Measurements from ENCODE around the gene CFAP91. TPM values are rescaled to one million over a fixed set of nuclear protein-coding genes. Genes with fewer than 3 reads are reported as not detected.
A peak's percentile ranks its signal among the peaks of the same experiment; 100 is the strongest.

The CFAP91 gene
- not detected in 2 replicates for total RNA-seq (2022)
- percentile 17 among the genes with signal in this experiment for Bru-seq, nascent RNA
- BruChase-seq, experiment 1, labeled RNA remaining after a 6-hour chase, result percentile 26 among the genes with signal in this experiment
- not detected for BruChase-seq, experiment 2, labeled RNA remaining after a 2-hour chase
- long read RNA-seq, result 0 reads

- Mint-ChIP-seq H3K4me3 (ENCODE audit: unreplicated experiment) (peak within 1 kb of the TSS; percentile 73), H3K36me3 (ENCODE audit: insufficient read depth, unreplicated experiment) (no peaks in the 10 kb centered on the region), H3K27me3 (ENCODE audit: insufficient read depth, unreplicated experiment) (no peaks in the 10 kb centered on the region), H3K27ac (ENCODE audit: low read depth, unreplicated experiment) (no peak within 1 kb of the TSS), H3K9me3 (ENCODE audit: unreplicated experiment) (no peaks in the 10 kb centered on the region), H3K4me1 (ENCODE audit: insufficient read depth, unreplicated experiment) (peaks cover 7% of the 10 kb centered on the region)
- CTCF ChIA-PET, result no interaction called here
- POLR2A ChIA-PET, result interaction anchor here (0.6 kb wide), 1 partner anchor 469 kb away, joined by 3 read pairs; no protein-coding TSS in a partner anchor
- DNase-seq (ENCODE audit: unreplicated experiment), result peak; percentile 87
- no TSS peak for BruUV-seq (replicated peaks)
- TF ChIP-seq, protein P1, sequence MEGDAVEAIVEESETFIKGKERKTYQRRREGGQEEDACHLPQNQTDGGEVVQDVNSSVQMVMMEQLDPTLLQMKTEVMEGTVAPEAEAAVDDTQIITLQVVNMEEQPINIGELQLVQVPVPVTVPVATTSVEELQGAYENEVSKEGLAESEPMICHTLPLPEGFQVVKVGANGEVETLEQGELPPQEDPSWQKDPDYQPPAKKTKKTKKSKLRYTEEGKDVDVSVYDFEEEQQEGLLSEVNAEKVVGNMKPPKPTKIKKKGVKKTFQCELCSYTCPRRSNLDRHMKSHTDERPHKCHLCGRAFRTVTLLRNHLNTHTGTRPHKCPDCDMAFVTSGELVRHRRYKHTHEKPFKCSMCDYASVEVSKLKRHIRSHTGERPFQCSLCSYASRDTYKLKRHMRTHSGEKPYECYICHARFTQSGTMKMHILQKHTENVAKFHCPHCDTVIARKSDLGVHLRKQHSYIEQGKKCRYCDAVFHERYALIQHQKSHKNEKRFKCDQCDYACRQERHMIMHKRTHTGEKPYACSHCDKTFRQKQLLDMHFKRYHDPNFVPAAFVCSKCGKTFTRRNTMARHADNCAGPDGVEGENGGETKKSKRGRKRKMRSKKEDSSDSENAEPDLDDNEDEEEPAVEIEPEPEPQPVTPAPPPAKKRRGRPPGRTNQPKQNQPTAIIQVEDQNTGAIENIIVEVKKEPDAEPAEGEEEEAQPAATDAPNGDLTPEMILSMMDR (IDR thresholded peaks at IDR 0.05; ENCODE audit: unreplicated experiment), result no peak
- intact Hi-C loops (cut with micrococcal nuclease), result no loop called here
These were observed at the start of gene CFAP91 for GRCh38 chr3:119702530-119703527. Gene CFAP91 (plus strand): TSS chr3:119703022. CDS start chr3:119703099, 77 bp downstream.

- intact Hi-C loops (cut with micrococcal nuclease), result no loop called here
- H3K9me3 Mint-ChIP-seq (ENCODE audit: unreplicated experiment), result no peaks in the 10 kb centered on the region
- DNase-seq (ENCODE audit: unreplicated experiment), result no peak
- peaks cover 5% of the 10 kb centered on the region for H3K4me1 Mint-ChIP-seq (ENCODE audit: insufficient read depth, unreplicated experiment)
- H3K27me3 Mint-ChIP-seq (ENCODE audit: insufficient read depth, unreplicated experiment), result no peaks in the 10 kb centered on the region
- no peak overlapping the region for H3K4me3 Mint-ChIP-seq (ENCODE audit: unreplicated experiment)
- POLR2A ChIA-PET, result no interaction called here
- CTCF ChIA-PET, result no interaction called here
- TF ChIP-seq, protein P1 (IDR thresholded peaks at IDR 0.05; ENCODE audit: unreplicated experiment), result no peak
- no TSS peak for BruUV-seq (replicated peaks)
- H3K27ac Mint-ChIP-seq (ENCODE audit: low read depth, unreplicated experiment), result no peak overlapping the region
- H3K36me3 Mint-ChIP-seq (ENCODE audit: insufficient read depth, unreplicated experiment), result no peaks in the 10 kb centered on the region
These were observed 48.9 kb upstream of the CFAP91 start for GRCh38 chr3:119653876-119654275.

DNA sequence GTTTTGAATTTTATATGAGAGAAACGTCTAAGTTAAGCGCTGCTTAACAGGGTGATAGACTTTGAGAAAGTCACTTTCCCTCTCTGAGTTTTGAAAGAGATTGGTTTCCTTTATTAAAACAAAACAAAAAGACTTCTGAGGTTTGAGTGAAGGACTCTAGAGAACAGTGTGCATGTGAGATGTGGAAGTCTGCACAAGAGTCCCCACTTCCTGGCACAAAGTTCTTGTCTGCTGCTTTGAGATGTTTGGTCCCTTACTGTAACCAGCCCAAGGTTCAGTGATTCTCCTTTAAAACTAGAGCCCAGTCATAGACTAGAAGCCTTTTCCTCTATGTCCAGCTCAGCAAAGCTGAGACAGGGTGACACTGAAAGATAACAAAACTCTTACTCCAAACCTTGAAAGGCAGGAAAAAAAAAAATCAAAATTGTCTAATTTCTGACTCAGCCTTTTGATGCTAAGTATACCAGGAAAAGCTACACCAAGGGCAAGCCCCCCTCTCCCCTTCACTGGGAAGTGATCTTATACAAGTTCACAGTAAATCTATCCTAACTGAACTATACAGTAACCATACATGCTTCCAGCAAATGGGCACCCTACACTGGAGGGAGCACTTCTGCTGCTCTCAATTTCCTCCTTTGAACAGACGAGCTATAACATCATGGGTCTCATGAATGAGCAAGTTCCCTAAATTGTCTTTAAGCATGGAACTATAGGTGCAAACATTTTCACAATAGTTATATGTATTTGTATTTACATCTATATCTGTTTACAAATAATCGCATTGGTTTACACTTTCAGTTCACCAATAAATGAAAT is 44.7 kb upstream of the CFAP91 start:
- no peaks in the 10 kb centered on the region for H3K36me3 Mint-ChIP-seq (ENCODE audit: insufficient read depth, unreplicated experiment)
- H3K9me3 Mint-ChIP-seq (ENCODE audit: unreplicated experiment), result no peaks in the 10 kb centered on the region
- BruUV-seq (replicated peaks), result no TSS peak
- no peak overlapping the region for H3K27ac Mint-ChIP-seq (ENCODE audit: low read depth, unreplicated experiment)
- TF ChIP-seq, protein P1 (IDR thresholded peaks at IDR 0.05; ENCODE audit: unreplicated experiment), result no peak
- H3K4me3 Mint-ChIP-seq (ENCODE audit: unreplicated experiment), result no peak overlapping the region
- no peaks in the 10 kb centered on the region for H3K27me3 Mint-ChIP-seq (ENCODE audit: insufficient read depth, unreplicated experiment)
- H3K4me1 Mint-ChIP-seq (ENCODE audit: insufficient read depth, unreplicated experiment), result peaks cover 9% of the 10 kb centered on the region
- intact Hi-C loops (cut with micrococcal nuclease), result no loop called here
- DNase-seq (ENCODE audit: unreplicated experiment), result no peak
- ChIA-PET CTCF (interaction anchor here (0.5 to 0.8 kb wide), 3 partner anchors 8 to 505 kb away, joined by 3 to 5 read pairs (median 3); no protein-coding TSS in a partner anchor), POLR2A (interaction anchor here (0.6 to 1.3 kb wide), 3 partner anchors 17 to 1679 kb away, joined by 3 to 6 read pairs (median 3); no protein-coding TSS in a partner anchor)
